ENCODE data around the gene LITAFD.

- no peak for TF ChIP-seq YY1 (IDR thresholded peaks at IDR 0.05; ENCODE audit: low read depth, low read length)
- no peak for TF ChIP-seq NFYB (IDR thresholded peaks at IDR 0.05; ENCODE audit: insufficient read depth, low read depth, low read length)
- no peak for TF ChIP-seq CREB1 (IDR thresholded peaks at IDR 0.05; ENCODE audit: low read depth)
- no peak for TF ChIP-seq NR2F1 (conservative IDR thresholded peaks at IDR 0.05)
- no peak for TF ChIP-seq NR2C2 (IDR thresholded peaks at IDR 0.05; ENCODE audit: borderline replicate concordance, control insufficient read depth, insufficient read length, low read depth)
- TF ChIP-seq BHLHE40 (IDR thresholded peaks at IDR 0.05; ENCODE audit: borderline replicate concordance in 1 of 2, low read depth in 2 of 2, low read length in 1 of 2), result no peak
- TF ChIP-seq RFX5 (IDR thresholded peaks at IDR 0.05; ENCODE audit: low read depth, low read length), result no peak
- TF ChIP-seq POLR2A (IDR thresholded peaks at IDR 0.05; ENCODE audit: low read depth, low read length), result no peak
- TF ChIP-seq CHD2 (IDR thresholded peaks at IDR 0.05; ENCODE audit: borderline replicate concordance, low read depth, low read length), result no peak
- TF ChIP-seq SIN3A (IDR thresholded peaks at IDR 0.05; ENCODE audit: low read depth, low read length), result no peak
- TF ChIP-seq, protein P1, sequence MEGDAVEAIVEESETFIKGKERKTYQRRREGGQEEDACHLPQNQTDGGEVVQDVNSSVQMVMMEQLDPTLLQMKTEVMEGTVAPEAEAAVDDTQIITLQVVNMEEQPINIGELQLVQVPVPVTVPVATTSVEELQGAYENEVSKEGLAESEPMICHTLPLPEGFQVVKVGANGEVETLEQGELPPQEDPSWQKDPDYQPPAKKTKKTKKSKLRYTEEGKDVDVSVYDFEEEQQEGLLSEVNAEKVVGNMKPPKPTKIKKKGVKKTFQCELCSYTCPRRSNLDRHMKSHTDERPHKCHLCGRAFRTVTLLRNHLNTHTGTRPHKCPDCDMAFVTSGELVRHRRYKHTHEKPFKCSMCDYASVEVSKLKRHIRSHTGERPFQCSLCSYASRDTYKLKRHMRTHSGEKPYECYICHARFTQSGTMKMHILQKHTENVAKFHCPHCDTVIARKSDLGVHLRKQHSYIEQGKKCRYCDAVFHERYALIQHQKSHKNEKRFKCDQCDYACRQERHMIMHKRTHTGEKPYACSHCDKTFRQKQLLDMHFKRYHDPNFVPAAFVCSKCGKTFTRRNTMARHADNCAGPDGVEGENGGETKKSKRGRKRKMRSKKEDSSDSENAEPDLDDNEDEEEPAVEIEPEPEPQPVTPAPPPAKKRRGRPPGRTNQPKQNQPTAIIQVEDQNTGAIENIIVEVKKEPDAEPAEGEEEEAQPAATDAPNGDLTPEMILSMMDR (IDR thresholded peaks at IDR 0.05 in 2 of 3, conservative IDR thresholded peaks at IDR 0.05 in 1 of 3; ENCODE audit: control insufficient read depth in 2 of 3, extremely low read depth in 1 of 3, insufficient read depth in 1 of 3, low read depth in 3 of 3, low read length in 3 of 3), result no peak
- TF ChIP-seq, protein P2, sequence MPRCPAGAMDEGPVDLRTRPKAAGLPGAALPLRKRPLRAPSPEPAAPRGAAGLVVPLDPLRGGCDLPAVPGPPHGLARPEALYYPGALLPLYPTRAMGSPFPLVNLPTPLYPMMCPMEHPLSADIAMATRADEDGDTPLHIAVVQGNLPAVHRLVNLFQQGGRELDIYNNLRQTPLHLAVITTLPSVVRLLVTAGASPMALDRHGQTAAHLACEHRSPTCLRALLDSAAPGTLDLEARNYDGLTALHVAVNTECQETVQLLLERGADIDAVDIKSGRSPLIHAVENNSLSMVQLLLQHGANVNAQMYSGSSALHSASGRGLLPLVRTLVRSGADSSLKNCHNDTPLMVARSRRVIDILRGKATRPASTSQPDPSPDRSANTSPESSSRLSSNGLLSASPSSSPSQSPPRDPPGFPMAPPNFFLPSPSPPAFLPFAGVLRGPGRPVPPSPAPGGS (IDR thresholded peaks at IDR 0.05; ENCODE audit: borderline replicate concordance, insufficient read depth, low read depth, low read length, poor library complexity, severe bottlenecking), result no peak
- TF ChIP-seq ASH2L (IDR thresholded peaks at IDR 0.05; ENCODE audit: borderline replicate concordance, low read depth), result no peak
- TF ChIP-seq EGR1 (IDR thresholded peaks at IDR 0.05; ENCODE audit: borderline replicate concordance in 1 of 2, low read depth in 2 of 2, low read length in 2 of 2), result no peak
These were observed 8.4 kb downstream of the LITAFD start for GRCh38 chr16:8890549-8890921.
